Left renal pelvis (tissue), 4 donors: Measurements from ENCODE around the gene C11orf71. TPM values are rescaled to one million over a fixed set of nuclear protein-coding genes. Genes with fewer than 3 reads are reported as not detected.

Experiments
- DNase-seq, 4 donors: peaks; one replicate each; pipeline ENCODE4 v3.0.0-alpha.2; 2013; ENCODE audit warnings: low read depth in 4 of 4, low spot score in 3 of 4
- polyA plus RNA-seq, 4 donors: library from polyadenylated mRNA; unstranded; fragments of 120-200 nt; gene quantifications; one replicate each; pipeline ENCODE4 v1.2.1, GENCODE V29; 2013; ENCODE audit not compliant: insufficient read length in 4 of 4

The C11orf71 gene, protein sequence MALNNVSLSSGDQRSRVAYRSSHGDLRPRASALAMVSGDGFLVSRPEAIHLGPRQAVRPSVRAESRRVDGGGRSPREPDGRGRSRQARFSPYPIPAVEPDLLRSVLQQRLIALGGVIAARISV
- 10 to 100 TPM in 3 of 4 donors, 1 to 10 TPM in 1; 7.5 to 21.1 (median 16.3) TPM for polyA plus RNA-seq

DNA sequence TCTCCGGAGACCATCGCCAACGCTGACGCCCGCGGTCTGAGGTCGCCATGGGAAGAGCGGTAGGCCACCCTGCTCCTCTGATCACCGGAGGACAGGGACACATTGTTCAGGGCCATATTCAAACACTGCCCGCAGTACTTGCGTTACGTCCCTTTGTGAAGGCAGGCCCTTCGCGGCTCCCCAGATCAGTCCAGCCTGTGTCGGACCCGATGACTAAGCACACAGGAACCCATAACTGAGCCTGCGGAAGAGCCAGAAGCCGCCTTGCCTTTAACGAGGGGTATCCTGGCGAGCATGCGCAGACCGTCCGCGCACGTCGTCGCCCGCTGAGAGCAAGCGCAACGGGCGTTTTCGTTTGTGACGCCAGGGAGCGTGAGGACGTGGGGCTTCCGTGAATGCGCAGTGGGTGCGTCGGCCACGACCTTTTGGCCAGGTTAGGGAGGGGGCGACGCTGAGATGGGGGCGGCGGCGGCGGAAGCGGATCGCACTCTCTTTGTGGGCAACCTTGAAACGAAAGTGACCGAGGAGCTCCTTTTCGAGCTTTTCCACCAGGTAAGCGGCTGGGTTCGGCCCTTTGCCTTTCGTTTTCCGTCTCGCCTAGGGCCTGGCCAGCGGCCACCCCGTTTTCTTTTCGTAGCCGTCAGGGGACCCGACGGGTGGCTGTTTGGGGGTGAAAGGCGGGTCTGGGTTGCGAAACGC, at the start of gene C11orf71, which contains the start of gene RBM7:
Gene C11orf71, minus strand, starts transcription at position 296 of the 699 bp plus-strand sequence. Its CDS starts 180 bp downstream, at position 116.
Gene RBM7, plus strand, starts transcription at position 451 of the 699 bp plus-strand sequence. Its CDS starts 6 bp downstream, at position 457.
- peak; percentile 93 to 97 (median 94) for DNase-seq

DNA sequence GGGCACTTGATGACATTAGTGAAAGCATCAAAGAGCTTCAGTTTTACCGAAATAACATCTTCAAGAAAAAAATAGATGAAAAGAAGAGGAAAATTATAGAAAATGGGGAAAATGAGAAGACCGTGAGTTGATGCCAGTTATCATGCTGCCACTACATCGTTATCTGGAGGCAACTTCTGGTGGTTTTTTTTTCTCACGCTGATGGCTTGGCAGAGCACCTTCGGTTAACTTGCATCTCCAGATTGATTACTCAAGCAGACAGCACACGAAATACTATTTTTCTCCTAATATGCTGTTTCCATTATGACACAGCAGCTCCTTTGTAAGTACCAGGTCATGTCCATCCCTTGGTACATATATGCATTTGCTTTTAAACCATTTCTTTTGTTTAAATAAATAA, 49.5 kb upstream of the C11orf71 start:
- DNase-seq = no peak

DNA sequence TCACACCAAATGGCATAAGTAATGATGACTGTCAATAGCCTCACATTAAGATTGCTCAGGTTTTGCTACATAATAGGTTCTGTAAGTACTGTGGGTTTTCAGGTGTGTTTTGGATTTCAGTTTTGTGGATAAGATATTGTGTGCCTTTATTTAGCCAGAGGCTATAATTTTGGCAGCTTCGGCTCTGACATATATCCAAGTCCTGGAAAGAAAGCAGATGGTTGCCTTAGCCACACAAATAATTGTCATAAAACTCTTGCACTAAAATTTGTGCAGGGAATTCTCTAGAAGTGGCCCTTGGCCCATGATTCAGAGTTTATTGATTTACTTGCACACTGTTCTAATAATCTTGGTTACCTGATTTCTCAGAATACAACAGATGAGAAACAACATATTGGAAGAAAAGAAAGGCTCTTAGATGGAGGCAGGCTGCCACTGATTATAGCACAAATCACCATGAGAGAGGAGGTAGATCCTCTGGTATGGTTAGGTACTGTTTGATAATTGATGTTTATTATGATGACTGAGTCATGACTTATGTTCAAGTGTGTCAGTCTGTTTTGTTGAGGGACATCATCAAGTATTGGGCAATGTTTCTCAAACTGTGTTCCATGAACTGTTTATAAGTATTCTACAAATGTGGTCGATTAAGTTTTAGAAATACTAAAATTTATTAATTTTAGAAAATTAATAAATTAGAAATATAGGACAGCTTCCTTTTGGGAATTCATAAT, 48.6 kb upstream of the C11orf71 start:
- DNase-seq = no peak

- DNase-seq = no peak
These were observed 47.6 kb upstream of the C11orf71 start for GRCh38 chr11:114447892-114448291.

- DNase-seq = no peak
These were observed 47.1 kb upstream of the C11orf71 start for GRCh38 chr11:114447444-114447843.

DNA sequence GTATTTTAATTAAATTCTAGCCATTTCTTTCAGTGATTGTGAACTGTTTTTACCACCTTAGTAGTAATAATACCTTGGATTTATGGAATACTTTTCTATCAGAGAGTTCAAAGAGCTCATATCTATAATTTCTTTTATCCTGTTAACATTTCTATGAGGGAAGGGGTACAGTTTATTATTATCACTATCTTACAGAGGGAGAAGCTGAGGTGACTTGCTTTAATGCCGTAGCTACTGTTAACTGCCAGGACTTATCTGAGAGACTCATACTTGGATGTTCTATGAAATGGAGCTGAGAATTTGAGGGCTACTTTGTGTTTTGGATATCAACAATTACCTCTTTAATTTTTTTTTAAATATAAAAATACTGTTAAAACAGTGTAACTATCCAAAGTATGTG, 42.2 kb upstream of the C11orf71 start:
- no peak for DNase-seq

- DNase-seq = no peak
These were observed 41.6 kb upstream of the C11orf71 start for GRCh38 chr11:114441921-114442320.

- DNase-seq = no peak
These were observed 40.9 kb upstream of the C11orf71 start for GRCh38 chr11:114440971-114441763.

DNA sequence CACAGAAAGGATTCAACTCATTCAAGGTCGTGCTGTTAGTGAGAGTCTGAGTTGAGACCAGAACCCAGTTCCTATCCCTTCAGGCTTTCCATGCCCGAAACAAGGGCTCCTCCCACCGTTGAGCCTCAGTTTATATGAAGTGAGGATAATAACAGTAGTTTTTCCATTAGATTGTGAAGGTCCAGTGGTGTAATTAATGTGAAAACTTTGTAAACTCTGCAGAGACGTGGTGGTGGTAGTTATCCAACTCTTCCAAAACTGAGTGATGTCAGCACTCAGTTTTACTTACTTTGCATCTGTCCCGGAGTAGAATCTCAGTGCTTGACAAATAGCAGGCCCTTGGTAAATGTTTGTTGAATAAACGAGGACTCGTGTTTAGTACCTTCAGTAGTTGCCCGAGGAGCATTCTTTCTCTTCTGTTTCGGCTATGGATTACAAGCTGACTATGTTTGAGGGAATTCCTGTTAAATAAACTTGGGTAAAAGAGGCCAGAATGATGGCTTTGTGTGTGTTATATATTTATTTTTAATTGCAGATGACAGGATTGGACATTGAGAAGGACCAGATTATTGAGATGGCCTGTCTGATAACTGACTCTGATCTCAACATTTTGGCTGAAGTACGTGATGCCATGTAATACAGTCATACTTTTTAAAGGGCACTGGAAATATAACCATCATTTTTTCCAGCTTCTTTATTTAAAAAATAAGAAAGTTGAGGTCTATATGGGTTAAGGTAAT, 40.0 kb upstream of the C11orf71 start:
- DNase-seq = peak in 2 of 4 donors; percentile 6 to 14

- peak; percentile 79 to 87 (median 84) for DNase-seq
These were observed 39.2 kb upstream of the C11orf71 start, which contains the start of gene REXO2 for GRCh38 chr11:114439229-114440120. TSS of gene REXO2 (plus strand) at chr11:114439467. CDS start at chr11:114439529, 62 bp downstream.

GRCh38 chr11:114438303-114438702, 38.0 kb upstream of the C11orf71 start:
- peak in 1 of 4 donors; percentile 15 for DNase-seq

- DNase-seq = no peak
These were observed 33.1 kb upstream of the C11orf71 start for GRCh38 chr11:114433376-114433775.

- no peak for DNase-seq
These were observed 32.6 kb upstream of the C11orf71 start for GRCh38 chr11:114432893-114433292.

- no peak for DNase-seq
These were observed 30.0 kb upstream of the C11orf71 start for GRCh38 chr11:114430290-114430689.

GRCh38 chr11:114426280-114426679, 26.0 kb upstream of the C11orf71 start:
- no peak for DNase-seq

GRCh38 chr11:114416441-114416961, 16.2 kb upstream of the C11orf71 start:
- no peak for DNase-seq

- DNase-seq = no peak
These were observed 13.6 kb upstream of the C11orf71 start for GRCh38 chr11:114413958-114414357.

DNA sequence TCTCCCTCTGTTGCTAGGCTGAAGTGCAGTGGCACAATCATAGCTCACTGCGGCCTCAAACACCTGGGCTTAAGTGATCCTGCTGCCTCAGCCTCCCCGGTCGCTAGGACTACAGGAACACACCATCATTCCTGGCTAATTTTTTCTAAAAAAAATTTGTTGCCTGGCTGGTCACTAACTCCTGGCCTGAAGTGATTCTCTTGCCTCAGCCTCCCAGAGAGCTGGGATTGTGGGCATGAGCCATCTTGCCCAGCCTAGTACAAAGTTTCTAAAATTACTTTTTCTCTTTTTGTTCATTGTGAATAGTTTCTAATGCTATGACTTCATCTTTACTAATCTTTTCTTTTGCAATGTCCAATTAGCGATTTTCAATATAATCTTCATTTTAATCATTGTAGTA, 12.6 kb upstream of the C11orf71 start:
- no peak for DNase-seq

GRCh38 chr11:114401311-114401710, 1.0 kb upstream of the C11orf71 start:
- no peak for DNase-seq
